Measurements from ENCODE around the gene RNU1-3.
"Not testable (repeated sequence)": the region's sequence is repeated elsewhere in the genome, so short reads cannot be mapped to it uniquely, and the experiment has no call there.

Gene RNU1-3

GRCh38 chr1:16630661-16631247 lies 36.0 kb downstream of the RNU1-3 start:
- no peak for DNase-seq (ENCODE audit: low read depth, low spot score)
- POLR2A ChIA-PET: no interaction called here
- CTCF ChIA-PET: interaction anchor here (0.7 to 6.1 kb wide), 3 partner anchors 7 to 18 kb away, joined by 3 to 58 read pairs (median 3); partner anchors contain the start of gene NBPF1
- no peak overlapping the region for H3K4me3 ChIP-seq (ENCODE audit: low read depth, low read length)
- TF ChIP-seq CTCF (IDR thresholded peaks at IDR 0.05; ENCODE audit: insufficient read depth, low read length, missing control alignments): no peak

- CTCF ChIA-PET: interaction anchor here (0.7 to 2.4 kb wide), 3 partner anchors 9 to 17 kb away, joined by 3 to 15 read pairs (median 3); partner anchors contain the start of gene NBPF1
- H3K4me3 ChIP-seq (ENCODE audit: low read depth, low read length); DNase-seq (ENCODE audit: low read depth, low spot score); POLR2A ChIA-PET: not testable (repeated sequence)
Observed at GRCh38 chr1:16629916-16630530, 36.7 kb downstream of the RNU1-3 start.

GRCh38 chr1:16628361-16629111 lies 38.2 kb downstream of the RNU1-3 start:
- no peak overlapping the region for H3K4me3 ChIP-seq (ENCODE audit: low read depth, low read length)
- DNase-seq (ENCODE audit: low read depth, low spot score): no peak
- TF ChIP-seq CTCF (IDR thresholded peaks at IDR 0.05; ENCODE audit: insufficient read depth, low read length, missing control alignments): no peak
- POLR2A ChIA-PET: no interaction called here
- CTCF ChIA-PET: interaction anchor here (1.3 to 2.4 kb wide), 2 partner anchors 7 to 12 kb away, joined by 3 to 15 read pairs; no protein-coding TSS in a partner anchor

GRCh38 chr1:16626409-16626983 lies 40.3 kb downstream of the RNU1-3 start:
- POLR2A ChIA-PET; H3K4me3 ChIP-seq (ENCODE audit: low read depth, low read length); DNase-seq (ENCODE audit: low read depth, low spot score): not testable (repeated sequence)
- CTCF ChIA-PET: interaction anchor here (1.2 to 7.6 kb wide), 3 partner anchors 7 to 13 kb away, joined by 3 to 58 read pairs (median 13); partner anchors contain the start of gene NBPF1

GRCh38 chr1:16625497-16626408 lies 41.0 kb downstream of the RNU1-3 start:
- no peak for DNase-seq (ENCODE audit: low read depth, low spot score)
- H3K4me3 ChIP-seq (ENCODE audit: low read depth, low read length): no peak overlapping the region
- TF ChIP-seq CTCF (IDR thresholded peaks at IDR 0.05; ENCODE audit: insufficient read depth, low read length, missing control alignments): no peak
- POLR2A ChIA-PET: interaction anchor here (1.1 kb wide), 1 partner anchor 12 kb away, joined by 3 read pairs; the partner anchor contains the start of gene NBPF1
- CTCF ChIA-PET: interaction anchor here (1.0 to 7.6 kb wide), 5 partner anchors 8 to 17 kb away, joined by 3 to 58 read pairs (median 5); no protein-coding TSS in a partner anchor

GRCh38 chr1:16623812-16624719 lies 42.7 kb downstream of the RNU1-3 start:
- DNase-seq (ENCODE audit: low read depth, low spot score); H3K4me3 ChIP-seq (ENCODE audit: low read depth, low read length): not testable (repeated sequence)
- ChIA-PET POLR2A (interaction anchor here (1.1 kb wide), 1 partner anchor 11 kb away, joined by 3 read pairs; the partner anchor contains the start of gene NBPF1), CTCF (interaction anchor here (0.8 to 7.6 kb wide), 7 partner anchors 8 to 85 kb away, joined by 3 to 58 read pairs (median 4); partner anchors contain the start of gene NBPF1)

- CTCF ChIA-PET: interaction anchor here (1.4 to 7.6 kb wide), 4 partner anchors 10 to 324 kb away, joined by 4 to 71 read pairs (median 38); partner anchors contain the start of genes NBPF1 and NECAP2
- DNase-seq (ENCODE audit: low read depth, low spot score); H3K4me3 ChIP-seq (ENCODE audit: low read depth, low read length): not testable (repeated sequence)
- POLR2A ChIA-PET: interaction anchor here (1.2 kb wide), 1 partner anchor 10 kb away, joined by 3 read pairs; the partner anchor contains the start of gene NBPF1
Observed at GRCh38 chr1:16623337-16623736, 43.4 kb downstream of the RNU1-3 start.

GRCh38 chr1:16621681-16622315 lies 45.0 kb downstream of the RNU1-3 start:
- DNase-seq (ENCODE audit: low read depth, low spot score); H3K4me3 ChIP-seq (ENCODE audit: low read depth, low read length): not testable (repeated sequence)
- ChIA-PET CTCF (interaction anchor here (0.6 to 7.6 kb wide), 24 partner anchors 7 to 424 kb away, joined by 3 to 71 read pairs (median 5); partner anchors contain the start of genes NBPF1 and NECAP2), POLR2A (interaction anchor here (1.2 to 1.4 kb wide), 3 partner anchors 9 to 275 kb away, joined by 3 to 9 read pairs (median 5); partner anchors contain the start of gene NBPF1)
